GM19467 (cell line): Measurements from ENCODE around the gene DTWD1.
A peak's percentile ranks its signal among the peaks of the same experiment; 100 is the strongest.
"Not testable (repeated sequence)": the region's sequence is repeated elsewhere in the genome, so short reads cannot be mapped to it uniquely, and the experiment has no call there.

Experiments used
- ATAC-seq: cut with Tn5 transposase; IDR thresholded peaks from one replicate; pipeline ENCODE4 v1.9.1; 2021; ENCODE audit warnings: mild to moderate bottlenecking, moderate library complexity; ENCODE audit not compliant: unreplicated experiment

DTWD1 gene, protein sequence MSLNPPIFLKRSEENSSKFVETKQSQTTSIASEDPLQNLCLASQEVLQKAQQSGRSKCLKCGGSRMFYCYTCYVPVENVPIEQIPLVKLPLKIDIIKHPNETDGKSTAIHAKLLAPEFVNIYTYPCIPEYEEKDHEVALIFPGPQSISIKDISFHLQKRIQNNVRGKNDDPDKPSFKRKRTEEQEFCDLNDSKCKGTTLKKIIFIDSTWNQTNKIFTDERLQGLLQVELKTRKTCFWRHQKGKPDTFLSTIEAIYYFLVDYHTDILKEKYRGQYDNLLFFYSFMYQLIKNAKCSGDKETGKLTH

GRCh38 chr15:49620658-49621368 is at the start of gene DTWD1, which contains the start of gene FAM227B:
Gene DTWD1, plus strand, starts transcription at chr15:49621048. Its CDS starts 4,120 bp downstream, at chr15:49625168.
Gene FAM227B, minus strand, starts transcription at chr15:49620818. Its CDS starts 5,647 bp downstream, at chr15:49615171.
- ATAC-seq = peak; percentile 98

DNA sequence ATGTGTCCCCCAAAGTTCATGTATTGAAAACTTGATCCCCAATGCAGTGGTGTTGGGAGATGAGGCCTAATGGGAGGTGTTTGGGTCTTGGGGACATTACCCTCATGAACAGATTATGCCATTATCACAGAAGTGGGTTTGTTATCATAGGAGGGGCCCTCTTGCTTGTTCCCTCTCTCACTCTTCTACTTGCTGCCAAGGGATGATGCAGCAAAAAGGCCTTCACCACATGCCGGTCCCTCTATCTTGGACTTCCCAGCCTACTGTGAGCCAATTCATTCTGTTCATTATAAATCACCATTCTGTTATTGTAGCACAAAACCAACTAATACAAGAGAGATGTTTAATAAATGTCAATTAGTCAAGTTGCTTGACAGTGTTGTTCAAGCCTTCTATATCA is 47.4 kb upstream of the DTWD1 start:
- ATAC-seq = no peak

DNA sequence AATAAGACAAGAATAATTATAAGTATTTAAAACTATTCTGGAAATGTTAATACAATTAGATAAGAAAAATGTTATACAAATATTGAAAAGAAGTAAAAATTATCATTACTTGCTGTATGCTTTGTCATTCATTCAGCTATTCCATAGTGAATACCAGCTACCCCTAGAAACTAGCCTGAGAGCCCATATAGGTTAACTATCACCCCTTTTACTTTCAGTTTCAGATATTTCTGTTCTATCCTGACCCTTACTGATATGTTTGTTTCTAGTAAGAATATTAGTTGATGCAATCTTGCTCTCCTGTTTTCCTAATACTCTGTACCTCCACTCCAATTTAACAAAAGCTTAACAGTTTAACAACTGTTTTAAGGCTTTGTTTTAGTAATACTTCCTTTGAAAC is 31.8 kb upstream of the DTWD1 start:
- no peak for ATAC-seq

DNA sequence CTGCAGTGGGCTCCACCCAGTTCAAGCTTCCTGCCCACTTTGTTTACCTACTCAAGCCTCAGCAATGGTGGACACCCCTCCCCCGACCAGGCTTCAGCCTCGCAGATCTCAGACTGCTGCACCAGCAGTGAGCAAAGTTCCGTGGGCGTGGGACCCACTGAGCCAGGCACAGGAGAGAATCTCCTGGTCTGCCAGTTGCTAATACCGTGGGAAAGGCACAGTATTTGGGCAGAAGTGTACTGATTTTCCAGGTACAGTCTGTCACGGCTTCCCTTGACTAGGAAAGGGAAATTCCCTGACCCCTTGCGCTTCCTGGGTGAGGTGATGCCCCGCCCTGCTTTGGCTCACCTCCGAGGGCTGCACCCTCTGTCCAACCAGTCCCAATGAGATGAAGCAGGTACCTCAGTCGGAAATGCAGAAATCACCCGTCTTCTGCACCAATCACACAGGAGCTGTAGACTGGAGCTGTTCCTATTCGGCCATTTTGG is 28.0 kb upstream of the DTWD1 start:
- not testable (repeated sequence) for ATAC-seq

DNA sequence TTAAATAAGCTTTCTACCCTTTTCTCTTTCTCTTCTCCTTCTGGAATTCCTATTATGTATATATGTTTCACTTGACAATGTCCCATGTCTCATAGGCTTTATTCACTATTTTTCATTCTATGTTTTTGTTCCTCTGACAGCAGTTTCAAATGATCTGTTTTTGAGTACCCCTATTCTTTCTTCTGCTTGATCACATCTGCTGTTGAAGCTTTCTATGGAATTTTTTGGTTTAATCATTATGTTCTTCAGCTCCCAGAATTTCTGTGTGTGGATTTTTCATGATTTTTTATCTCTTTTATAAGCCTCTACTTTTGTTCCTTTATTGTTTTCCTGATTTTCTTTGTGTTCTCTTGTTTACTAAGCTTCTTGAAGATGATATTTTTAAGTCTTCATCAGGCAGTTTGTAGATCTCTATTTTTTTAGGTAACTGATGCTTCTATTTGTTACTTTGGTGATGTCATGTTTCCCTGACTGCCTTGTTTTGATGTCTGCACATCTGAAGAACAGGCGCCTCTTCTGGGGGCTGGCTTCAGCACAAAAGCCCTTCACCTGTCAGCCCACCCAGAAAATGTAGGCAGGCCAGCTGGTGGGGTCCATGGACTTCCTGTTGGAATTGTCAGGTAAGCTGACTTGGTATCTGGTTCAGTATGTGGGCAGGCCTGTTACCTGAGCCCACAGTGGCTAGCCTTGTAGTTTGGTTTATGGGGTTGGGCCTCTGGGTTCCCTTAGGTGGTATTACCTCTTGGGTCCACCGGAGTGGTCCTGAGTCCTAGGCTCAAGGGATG is 16.0 kb upstream of the DTWD1 start:
- ATAC-seq = no peak

- no peak for ATAC-seq
These were observed 15.3 kb upstream of the DTWD1 start for GRCh38 chr15:49605588-49605987.

DNA sequence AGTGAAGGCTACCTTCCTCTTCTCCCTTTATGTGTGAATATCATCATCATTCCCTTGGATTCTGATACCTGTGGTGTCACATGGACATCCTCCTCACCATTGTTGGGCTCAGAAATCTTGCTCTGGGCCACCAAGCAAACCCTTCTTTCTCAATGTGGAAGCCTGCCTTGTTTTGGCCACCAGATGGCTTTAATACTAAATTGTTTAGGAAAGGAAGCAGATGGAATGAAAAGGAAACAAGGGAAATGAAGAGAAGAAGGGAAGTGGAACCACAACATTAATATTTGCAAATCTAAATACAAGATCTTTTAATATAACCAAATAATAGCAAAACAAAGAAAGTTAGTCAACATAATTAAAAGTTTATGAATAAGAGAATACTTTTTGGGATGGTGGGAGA is 14.3 kb upstream of the DTWD1 start:
- no peak for ATAC-seq

GRCh38 chr15:49610157-49610918 is 10.5 kb upstream of the DTWD1 start:
- no peak for ATAC-seq

DNA sequence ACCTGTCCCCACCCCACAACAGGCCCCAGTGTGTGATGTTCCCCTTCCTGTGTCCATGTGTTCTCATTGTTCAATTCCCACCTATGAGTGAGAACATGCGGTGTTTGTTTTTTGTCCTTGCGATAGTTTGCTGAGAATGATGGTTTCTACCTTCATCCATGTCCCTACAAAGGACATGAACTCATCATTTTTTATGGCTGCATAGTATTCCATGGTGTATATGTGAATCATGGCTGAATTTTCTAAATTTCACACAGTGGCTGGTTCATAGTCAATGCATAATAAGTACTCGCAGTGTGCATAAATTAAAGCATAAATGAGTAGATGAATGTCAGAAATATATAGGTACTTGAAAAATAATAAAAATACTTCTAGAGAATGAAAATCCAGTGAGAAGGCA is 8.6 kb upstream of the DTWD1 start:
- ATAC-seq = not testable (repeated sequence)

GRCh38 chr15:49619226-49619625 is 1.6 kb upstream of the DTWD1 start:
- no peak for ATAC-seq

DNA sequence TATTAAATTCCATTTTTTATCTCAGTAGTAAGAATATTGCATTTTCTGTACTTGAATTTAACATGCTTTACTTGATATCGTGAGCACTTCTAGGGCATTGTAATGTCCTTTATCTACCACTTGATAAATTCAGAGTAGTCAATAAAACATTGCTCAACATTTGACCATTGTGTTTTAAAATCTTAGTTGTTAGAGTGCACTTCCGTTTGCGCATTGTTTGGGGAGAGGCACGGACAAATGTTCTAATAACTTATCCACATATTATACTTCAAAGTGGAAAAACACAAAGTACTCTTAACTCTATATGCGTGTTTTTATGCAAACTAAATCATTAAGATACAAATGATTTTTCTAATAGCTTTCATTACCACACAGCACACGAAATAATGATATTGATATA is 649 bp upstream of the DTWD1 start:
- ATAC-seq = no peak

GRCh38 chr15:49621401-49621811 is 558 bp downstream of the DTWD1 start:
- no peak for ATAC-seq

DNA sequence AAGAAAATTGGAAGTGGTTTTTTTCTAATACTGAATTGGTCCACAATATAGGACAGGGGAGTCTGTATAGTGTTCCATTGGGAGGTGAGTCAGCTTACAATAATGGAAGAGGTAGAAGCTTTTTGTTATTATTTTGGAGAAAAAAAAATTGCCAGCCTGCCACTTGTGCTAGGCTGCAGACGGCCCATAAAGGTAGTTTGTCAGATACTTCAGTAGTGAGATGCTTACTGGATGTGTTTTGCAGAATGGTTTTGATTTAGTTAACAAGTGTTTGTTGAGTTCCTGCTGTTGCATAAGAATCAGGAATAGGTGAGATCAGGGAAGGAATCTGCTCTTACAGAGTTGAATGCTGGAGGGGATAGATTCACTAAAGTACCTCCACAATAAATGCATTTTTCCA is 1.0 kb downstream of the DTWD1 start:
- no peak for ATAC-seq

- no peak for ATAC-seq
These were observed 1.7 kb downstream of the DTWD1 start for GRCh38 chr15:49622561-49622960.

GRCh38 chr15:49624056-49624455 is 3.2 kb downstream of the DTWD1 start:
- no peak for ATAC-seq

DNA sequence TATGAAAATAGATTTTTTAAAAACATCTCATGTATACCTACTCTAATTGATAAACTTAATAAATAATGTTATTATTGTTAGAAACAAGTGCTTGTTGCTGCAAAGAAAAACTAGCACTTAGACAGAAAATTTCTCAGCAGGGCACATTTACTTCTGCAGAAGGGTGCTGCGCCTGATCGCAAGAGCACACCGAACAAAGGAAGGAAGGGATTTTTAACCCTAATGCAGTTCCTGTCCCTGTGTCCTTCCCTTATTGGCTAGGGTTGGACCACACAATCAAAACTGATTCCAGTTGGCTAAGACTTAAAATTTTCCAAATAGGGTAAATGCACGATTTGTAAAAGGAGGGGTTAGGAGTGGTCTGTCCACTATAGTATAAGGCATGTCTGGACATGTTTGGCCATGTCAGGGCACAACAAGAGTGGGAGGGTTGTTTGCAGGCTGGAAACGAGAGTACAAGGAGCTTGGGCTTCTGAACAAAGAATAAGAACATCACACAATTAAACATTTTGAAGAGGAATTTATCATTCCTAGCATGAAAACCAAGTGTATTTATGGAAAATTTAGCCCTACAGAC is 4.7 kb downstream of the DTWD1 start:
- no peak for ATAC-seq

GRCh38 chr15:49627407-49627877 is 6.6 kb downstream of the DTWD1 start:
- no peak for ATAC-seq

DNA sequence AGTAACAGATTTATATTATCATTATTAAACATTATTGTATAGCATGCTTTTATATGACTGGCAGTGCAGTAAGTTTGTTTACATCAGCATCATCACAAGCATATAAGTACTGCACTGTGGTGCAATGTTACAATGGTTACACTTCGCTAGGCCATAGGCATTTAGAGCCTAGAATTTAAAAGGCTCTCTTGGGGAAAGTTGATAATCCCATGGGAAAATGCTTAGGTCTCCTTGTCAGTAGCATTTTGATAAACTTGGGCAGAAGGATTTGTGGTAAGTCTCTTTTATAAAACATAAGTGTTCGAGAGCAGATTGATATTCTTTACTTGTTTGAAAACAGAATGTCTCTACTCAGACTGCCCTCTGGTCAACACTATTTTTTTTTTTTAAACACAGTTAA is 7.5 kb downstream of the DTWD1 start:
- no peak for ATAC-seq

DNA sequence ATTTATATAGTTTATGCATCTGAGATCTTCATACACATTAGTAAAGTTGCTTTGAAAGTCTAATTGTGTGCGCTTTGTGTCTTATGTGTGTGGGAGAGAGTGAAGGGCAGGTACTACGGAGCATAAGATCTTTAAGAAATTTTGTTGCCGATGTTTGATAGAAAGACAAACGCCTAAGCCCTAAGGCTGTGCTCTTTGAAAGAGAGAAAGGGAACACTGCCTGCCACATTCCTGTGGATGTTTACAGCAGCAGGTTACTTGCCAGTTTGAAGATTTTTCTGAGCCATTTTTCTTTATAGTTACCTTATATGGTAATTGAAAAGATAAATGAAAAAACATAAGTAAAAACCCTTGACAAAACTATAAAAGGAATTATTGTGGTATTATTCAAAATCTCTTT is 17.0 kb downstream of the DTWD1 start:
- ATAC-seq = no peak

DNA sequence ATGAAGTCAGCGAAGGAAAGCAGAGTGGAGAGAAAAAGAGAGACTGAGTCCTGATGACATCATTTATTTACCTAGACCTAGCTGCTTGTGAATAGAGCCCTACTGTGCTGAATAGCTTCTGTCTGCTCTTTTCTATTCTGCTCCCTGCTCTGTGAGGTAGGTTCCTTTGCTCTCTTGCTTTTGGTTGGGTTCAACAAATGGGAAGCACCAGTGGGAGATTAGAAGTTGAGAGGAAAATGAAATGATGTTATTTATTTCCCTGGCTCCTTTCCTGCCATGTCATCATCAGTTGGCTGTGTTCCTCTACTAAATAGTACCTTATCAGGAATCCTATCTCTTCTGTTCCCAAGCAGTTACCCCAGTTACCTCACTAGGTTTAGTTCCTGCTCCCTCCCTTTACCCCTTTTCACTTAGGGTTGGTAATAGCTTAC is 23.5 kb downstream of the DTWD1 start:
- ATAC-seq = no peak
